Testis (tissue), 2 donors: Measurements from ENCODE around the gene STRN.

Source experiments
- CTCF ChIP-seq, 3 experiments: fragments of 450-650 bp in 2 of 3; fragments of 200-600 bp in 1 of 3; sonication (generic) in 1 of 3; IDR thresholded peaks; one replicate each; pipeline ENCODE4 v1.5.1; 2016 to 2019; ENCODE audit warnings: antibody characterized with exemption in 3 of 3, mild to moderate bottlenecking in 2 of 3, moderate library complexity in 1 of 3
- POLR2A ChIP-seq: fragments of 450-650 bp; IDR thresholded peaks from one replicate; pipeline ENCODE4 v1.6.1; 2017; ENCODE audit warnings: antibody characterized with exemption, mild to moderate bottlenecking, moderate library complexity

GRCh38 chr2:36807223-36807886, 159.0 kb downstream of the STRN start:
- TF ChIP-seq CTCF (IDR thresholded peaks at IDR 0.05), result no peak
- TF ChIP-seq POLR2A, result no peak
